Right lobe of liver (tissue), 6 donors: ENCODE measurements around the gene PLCL1. TPM values are rescaled to one million over a fixed set of nuclear protein-coding genes. Genes with fewer than 3 reads are reported as not detected.

Experiments used
- ATAC-seq, 4 donors: fragments of 200-7000 bp; cut with Tn5 transposase; one replicate each; pipeline ENCODE4 v1.9.1; 2020; ENCODE audit warnings: mild to moderate bottlenecking in 4 of 4, moderate library complexity in 4 of 4
- DNase-seq, 3 donors: peaks; one replicate each; pipeline ENCODE4 v3.0.0-alpha.2; 2020
- H3K27ac ChIP-seq, 3 donors: fragments of 200-600 bp; one replicate each; pipeline ENCODE4 v1.8.0; 2022
- H3K27me3 ChIP-seq, 2 donors: fragments of 200-600 bp; one replicate each; pipeline ENCODE4 v1.8.0; 2022
- H3K36me3 ChIP-seq, 4 donors: fragments of 200-600 bp; sonication (generic) in 1 of 4; one replicate each; pipeline versions ENCODE4 v1.5.1 to v1.8.0; 2017 to 2022; ENCODE audit warnings: control low read depth in 1 of 4
- H3K4me1 ChIP-seq, 4 donors: fragments of 200-600 bp; sonication (generic) in 1 of 4; one replicate each; pipeline versions ENCODE4 v1.5.1 to v1.8.0; 2017 to 2022; ENCODE audit warnings: control low read depth in 1 of 4
- H3K4me3 ChIP-seq, 3 donors: fragments of 200-600 bp; one replicate each; pipeline ENCODE4 v1.8.0; 2022
- H3K9me3 ChIP-seq, 4 donors: fragments of 200-600 bp; sonication (generic) in 1 of 4; one replicate each; pipeline versions ENCODE4 v1.5.1 to v1.8.0; 2017 to 2022; ENCODE audit warnings: control low read depth in 1 of 4
- POLR2A ChIP-seq: fragments of 450-650 bp; IDR thresholded peaks from one replicate; pipeline ENCODE4 v1.6.1; 2017; ENCODE audit warnings: antibody characterized with exemption, mild to moderate bottlenecking
- WGBS: methylation state at CpG from one replicate; pipeline ENCODE4 v1.1.6; 2018; ENCODE audit warnings: low coverage, low lambda C conversion rate; ENCODE audit not compliant: insufficient coverage; ENCODE audit errors: missing lambda C conversion rate; 5-methylcytosine and 5-hydroxymethylcytosine counted together
- intact Hi-C, 2 donors: fragments of 100-400 bp; cut with DNase I; formaldehyde crosslinking; loops; one replicate each; pipeline versions ENCODE4 v1.11.2 to v1.14.1; 2022
- total RNA-seq, 6 experiments: library from RNA; depleted of rRNA in 2 of 6; stranded (reverse); fragments of >200 nt in 2 of 6; fragmentation: NEBNext Ultra II Directional in 3 of 6; extraction: Animal tissue kit (Norgen Biotek cat#: 25700) in 3 of 6; gene quantifications; one replicate each; pipeline versions ENCODE4 v1.1.0 to v1.2.4, GENCODE V29; 2016 to 2023
- TF ChIP-seq, protein P1 (sequence below), 4 donors: fragments of 200-600 bp in 3 of 4; fragments of 450-650 bp in 1 of 4; IDR thresholded peaks; one replicate each; pipeline versions ENCODE4 v1.5.1 to v1.8.0; 2016 to 2022; ENCODE audit warnings: antibody characterized with exemption in 4 of 4, mild to moderate bottlenecking in 2 of 4
- donor health status: DM: no; HTN: yes; CAD: no.
- donor health status: DM: no; HTN: no; CAD: no.
- donor health status: DM: no; HTN: no; CAD: no.
- donor health status: DM: no; HTN: yes; CAD: no.
- donor health status: DM: no; HTN: yes; CAD: no.

Gene PLCL1
- total RNA-seq, 6 experiments from 2014 or later: 0.12 to 0.37 (median 0.24) TPM

DNA sequence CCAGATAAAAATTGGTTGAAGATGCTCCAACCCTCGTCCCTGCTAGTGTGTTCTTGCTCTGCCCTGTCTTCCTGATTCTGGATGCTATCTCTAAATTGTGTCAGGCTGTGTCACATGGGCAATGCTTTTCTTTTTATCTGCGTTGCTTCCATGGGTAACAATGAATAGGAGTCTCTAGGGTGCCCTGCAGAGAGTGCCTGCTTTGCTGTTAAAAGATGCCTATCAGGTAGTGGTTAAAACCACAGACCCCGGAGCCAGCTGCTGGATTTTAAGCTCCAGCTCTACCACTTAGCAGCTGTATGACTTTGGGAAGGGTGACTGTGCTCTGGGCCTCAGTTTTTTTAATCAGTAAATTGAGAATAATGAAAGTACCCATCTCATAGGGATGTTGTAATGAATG, 340.3 kb downstream of the PLCL1 start:
- Histone ChIP-seq H3K27ac (no peak overlapping the region), H3K27me3 (no peaks in the 10 kb centered on the region), H3K9me3 (no peaks in the 10 kb centered on the region), H3K36me3 (no peaks in the 10 kb centered on the region), H3K4me1 (no peaks in the 10 kb centered on the region), H3K4me3 (no peak overlapping the region)
- TF ChIP-seq, protein P1, sequence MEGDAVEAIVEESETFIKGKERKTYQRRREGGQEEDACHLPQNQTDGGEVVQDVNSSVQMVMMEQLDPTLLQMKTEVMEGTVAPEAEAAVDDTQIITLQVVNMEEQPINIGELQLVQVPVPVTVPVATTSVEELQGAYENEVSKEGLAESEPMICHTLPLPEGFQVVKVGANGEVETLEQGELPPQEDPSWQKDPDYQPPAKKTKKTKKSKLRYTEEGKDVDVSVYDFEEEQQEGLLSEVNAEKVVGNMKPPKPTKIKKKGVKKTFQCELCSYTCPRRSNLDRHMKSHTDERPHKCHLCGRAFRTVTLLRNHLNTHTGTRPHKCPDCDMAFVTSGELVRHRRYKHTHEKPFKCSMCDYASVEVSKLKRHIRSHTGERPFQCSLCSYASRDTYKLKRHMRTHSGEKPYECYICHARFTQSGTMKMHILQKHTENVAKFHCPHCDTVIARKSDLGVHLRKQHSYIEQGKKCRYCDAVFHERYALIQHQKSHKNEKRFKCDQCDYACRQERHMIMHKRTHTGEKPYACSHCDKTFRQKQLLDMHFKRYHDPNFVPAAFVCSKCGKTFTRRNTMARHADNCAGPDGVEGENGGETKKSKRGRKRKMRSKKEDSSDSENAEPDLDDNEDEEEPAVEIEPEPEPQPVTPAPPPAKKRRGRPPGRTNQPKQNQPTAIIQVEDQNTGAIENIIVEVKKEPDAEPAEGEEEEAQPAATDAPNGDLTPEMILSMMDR (IDR thresholded peaks at IDR 0.05): no peak
- TF ChIP-seq POLR2A: no peak
- WGBS: 16% methylated on average over 3 of the region's 3 CpGs
- intact Hi-C loops: no loop called here
- DNase-seq (no peak), ATAC-seq (no peak)

DNA sequence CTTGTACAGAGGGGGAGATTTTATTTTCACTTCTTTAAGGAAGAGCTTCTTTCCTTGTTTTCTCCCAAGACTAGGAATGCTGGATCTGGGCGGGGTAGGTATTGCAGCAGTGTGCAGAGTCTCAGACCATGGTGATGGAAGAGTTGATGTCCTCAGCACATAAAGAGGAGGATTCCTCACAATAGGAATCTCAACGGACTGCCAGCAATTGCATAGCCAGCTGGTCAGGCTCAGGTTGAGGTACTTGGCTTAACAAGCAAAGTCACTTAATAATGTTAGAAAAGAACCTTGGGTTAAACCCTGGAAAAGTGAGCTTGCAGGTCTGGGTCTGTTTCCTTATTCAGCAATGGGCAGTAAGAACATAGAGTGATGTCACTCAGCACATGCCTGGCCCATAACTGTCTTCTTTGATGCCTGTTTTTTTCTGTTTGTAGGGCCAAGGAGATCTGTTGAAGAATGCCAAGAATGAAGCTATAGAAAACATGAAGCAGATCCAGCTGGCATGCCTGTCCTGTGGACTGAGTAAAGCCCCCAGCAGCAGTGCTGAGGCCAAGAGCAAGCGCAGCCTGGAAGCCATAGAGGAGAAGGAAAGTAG, 342.1 kb downstream of the PLCL1 start:
- 41% methylated on average over 3 of the region's 3 CpGs for WGBS
- DNase-seq (no peak), ATAC-seq (no peak)

DNA sequence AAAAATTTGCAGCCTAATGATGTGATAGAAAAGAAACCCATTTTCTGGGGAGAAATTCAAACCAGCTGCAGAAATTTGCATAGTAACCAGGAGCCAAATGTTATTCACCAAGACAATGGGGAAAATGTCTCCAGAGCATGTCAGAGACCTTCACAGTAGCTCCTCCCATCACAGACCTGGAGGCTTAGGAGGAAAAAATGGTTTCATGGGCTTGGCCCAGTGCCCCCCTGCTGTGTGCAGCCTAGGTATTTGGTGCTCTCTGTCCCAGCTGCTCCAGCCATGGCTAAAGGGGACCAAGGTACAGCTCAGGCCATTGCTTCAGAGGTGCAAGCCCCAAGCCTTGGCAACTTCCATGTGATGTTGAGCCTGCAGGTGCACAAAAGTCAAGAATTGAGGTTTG, 352.9 kb downstream of the PLCL1 start:
- H3K4me3 ChIP-seq: no peak overlapping the region
- TF ChIP-seq, protein P1 (IDR thresholded peaks at IDR 0.05): no peak
- TF ChIP-seq POLR2A: no peak
- H3K27me3 ChIP-seq: no peaks in the 10 kb centered on the region
- no peak overlapping the region for H3K27ac ChIP-seq
- H3K9me3 ChIP-seq: no peaks in the 10 kb centered on the region
- intact Hi-C loops: no loop called here
- ATAC-seq (no peak), DNase-seq (no peak)
- H3K4me1 ChIP-seq: no peaks in the 10 kb centered on the region
- H3K36me3 ChIP-seq: no peaks in the 10 kb centered on the region

More for the DNA sequence above, 342.1 kb downstream of the PLCL1 start:
- intact Hi-C loops: no loop called here
- H3K27me3 ChIP-seq: no peaks in the 10 kb centered on the region
- H3K4me1 ChIP-seq: no peaks in the 10 kb centered on the region
- no peaks in the 10 kb centered on the region for H3K9me3 ChIP-seq
- no peak overlapping the region for H3K4me3 ChIP-seq
- no peaks in the 10 kb centered on the region for H3K36me3 ChIP-seq
- TF ChIP-seq POLR2A: no peak
- TF ChIP-seq, protein P1 (IDR thresholded peaks at IDR 0.05): no peak
- H3K27ac ChIP-seq: no peak overlapping the region

DNA sequence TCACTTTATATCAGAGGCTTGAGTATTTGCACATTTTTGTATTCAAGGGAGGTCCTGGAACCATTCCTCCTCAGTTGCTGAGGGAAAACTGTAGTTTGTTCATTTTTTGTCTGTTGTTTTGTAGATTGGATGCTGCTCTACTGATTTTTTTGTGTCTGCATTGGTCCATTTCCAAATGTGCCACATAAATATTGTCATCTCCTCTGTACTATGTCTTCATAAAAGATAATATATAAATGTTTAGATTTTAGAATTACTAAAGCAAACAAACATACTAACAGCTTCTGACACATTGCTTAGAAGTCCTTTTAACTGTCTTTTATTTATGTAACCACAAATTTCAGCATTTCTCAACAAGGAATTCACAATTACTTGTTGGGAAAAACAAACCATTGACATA, 356.8 kb downstream of the PLCL1 start:
- no peak for DNase-seq
- no peak for TF ChIP-seq POLR2A
- TF ChIP-seq, protein P1 (IDR thresholded peaks at IDR 0.05): no peak
- intact Hi-C loops: no loop called here
- no peak for ATAC-seq
- no peaks in the 10 kb centered on the region for H3K9me3 ChIP-seq
- H3K27ac ChIP-seq: no peak overlapping the region
- no peaks in the 10 kb centered on the region for H3K27me3 ChIP-seq
- no peaks in the 10 kb centered on the region for H3K4me1 ChIP-seq
- no peaks in the 10 kb centered on the region for H3K36me3 ChIP-seq
- no peak overlapping the region for H3K4me3 ChIP-seq

DNA sequence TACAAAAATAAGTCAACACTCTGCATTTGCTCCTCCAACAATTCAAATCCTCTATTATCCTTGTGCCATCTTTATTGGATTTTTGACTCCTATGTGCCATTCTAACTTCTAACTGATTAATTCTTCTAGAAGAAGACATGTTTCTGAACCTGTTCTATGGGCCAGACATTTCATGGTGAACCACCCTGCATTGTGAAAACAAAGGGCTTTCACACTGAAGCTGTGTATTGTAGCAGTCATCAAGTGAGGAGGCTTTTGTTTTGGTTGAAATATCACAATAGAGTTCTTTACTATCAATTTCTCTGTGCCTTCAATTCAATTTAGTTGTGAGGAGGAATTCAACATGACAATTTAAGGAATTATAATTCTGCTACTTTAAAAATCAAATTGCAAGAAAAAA, 357.9 kb downstream of the PLCL1 start:
- TF ChIP-seq POLR2A: no peak
- TF ChIP-seq, protein P1 (IDR thresholded peaks at IDR 0.05): no peak

More for the DNA sequence above, 357.9 kb downstream of the PLCL1 start:
- no peak for ATAC-seq
- DNase-seq: no peak
- intact Hi-C loops: no loop called here
- no peak overlapping the region for H3K4me3 ChIP-seq
- no peak overlapping the region for H3K27ac ChIP-seq
- no peaks in the 10 kb centered on the region for H3K27me3 ChIP-seq
- H3K36me3 ChIP-seq: no peaks in the 10 kb centered on the region
- H3K9me3 ChIP-seq: no peaks in the 10 kb centered on the region
- no peaks in the 10 kb centered on the region for H3K4me1 ChIP-seq
